Omental fat pad (tissue), 4 donors: ENCODE measurements around the gene VEGFC. TPM values are rescaled to one million over a fixed set of nuclear protein-coding genes. Genes with fewer than 3 reads are reported as not detected.

Experiments used
- ATAC-seq: fragments of 150-250 bp; one replicate; pipeline ENCODE4 v1.9.1; 2016; ENCODE audit warnings: mild to moderate bottlenecking, moderate library complexity; ENCODE audit not compliant: low FRiP score
- DNase-seq: peaks from one replicate; pipeline ENCODE4 v3.0.0-alpha.2; 2019; ENCODE audit warnings: low spot score
- CTCF ChIP-seq, 3 donors: fragments of 450-650 bp; IDR thresholded peaks; one replicate each; pipeline ENCODE4 v1.5.1; 2016 to 2017; ENCODE audit warnings: antibody characterized with exemption in 3 of 3, mild to moderate bottlenecking in 3 of 3, moderate library complexity in 2 of 3
- total RNA-seq, 4 donors: library from RNA; depleted of rRNA; stranded (reverse); fragments of >200 nt; gene quantifications; one replicate each; pipeline ENCODE4 v1.1.0, GENCODE V29; 2016

VEGFC gene
- total RNA-seq, 4 donors from 2014 or later = 14.0 to 30.6 (median 28.5) TPM

- DNase-seq = no peak
- TF ChIP-seq CTCF (IDR thresholded peaks at IDR 0.05) = no peak
- no peak for ATAC-seq
Measured at GRCh38 chr4:176817204-176817603, 24.5 kb upstream of the VEGFC start.

- no peak for TF ChIP-seq CTCF (IDR thresholded peaks at IDR 0.05)
- ATAC-seq = no peak
- DNase-seq = no peak
Measured at GRCh38 chr4:176814770-176815169, 22.0 kb upstream of the VEGFC start.

- no peak for TF ChIP-seq CTCF (IDR thresholded peaks at IDR 0.05)
- no peak for DNase-seq
- no peak for ATAC-seq
Measured at GRCh38 chr4:176810481-176811249, 17.9 kb upstream of the VEGFC start.

GRCh38 chr4:176806778-176807375 is 14.2 kb upstream of the VEGFC start:
- ATAC-seq = no peak
- no peak for TF ChIP-seq CTCF (IDR thresholded peaks at IDR 0.05)
- no peak for DNase-seq

- DNase-seq = no peak
Measured at GRCh38 chr4:176805155-176805554, 12.4 kb upstream of the VEGFC start.

GRCh38 chr4:176800891-176801534 is 8.3 kb upstream of the VEGFC start:
- ATAC-seq (no peak), DNase-seq (no peak)
- TF ChIP-seq CTCF (IDR thresholded peaks at IDR 0.05) = no peak

More at GRCh38 chr4:176805155-176805554, 12.4 kb upstream of the VEGFC start:
- ATAC-seq = no peak
- no peak for TF ChIP-seq CTCF (IDR thresholded peaks at IDR 0.05)
